ENCODE data around the gene SLC9A8.

DNA sequence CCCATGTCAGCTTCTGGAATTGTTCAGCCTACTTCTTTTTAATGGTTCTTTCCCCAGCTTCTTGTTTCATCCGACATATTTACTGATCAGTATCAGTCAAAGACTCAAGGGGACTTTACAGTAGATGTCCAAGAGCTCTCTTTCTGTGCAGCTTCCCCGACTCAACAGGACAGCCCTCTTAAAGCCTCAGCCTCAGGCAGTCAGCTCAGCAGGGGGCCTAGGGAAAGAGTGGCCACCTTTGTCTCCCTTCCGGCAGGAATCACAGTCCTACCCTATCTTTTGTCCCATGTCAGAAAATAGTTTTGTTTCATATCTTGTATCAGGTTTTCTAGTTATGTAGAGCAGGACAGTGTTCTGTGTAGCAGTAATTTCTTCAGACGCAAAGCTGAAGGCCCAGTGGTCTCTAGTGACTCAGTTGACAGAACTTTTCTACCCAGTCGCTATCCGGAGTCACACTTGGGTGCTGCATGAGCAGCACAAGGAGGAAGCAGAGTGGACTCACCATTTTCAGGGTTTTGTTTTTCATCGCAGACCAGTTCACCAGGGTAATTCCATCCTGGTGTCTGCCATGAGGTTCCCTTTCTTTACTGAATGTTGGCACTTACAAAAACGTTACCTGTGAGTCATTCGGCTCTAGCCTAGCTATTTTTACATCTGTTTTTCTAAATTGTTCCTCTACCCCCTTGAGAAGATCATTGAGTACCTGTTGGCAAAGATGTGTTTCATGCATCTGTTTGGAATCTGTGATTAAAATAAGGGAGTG is 55.0 kb downstream of the SLC9A8 start:
- TF ChIP-seq, protein P1, sequence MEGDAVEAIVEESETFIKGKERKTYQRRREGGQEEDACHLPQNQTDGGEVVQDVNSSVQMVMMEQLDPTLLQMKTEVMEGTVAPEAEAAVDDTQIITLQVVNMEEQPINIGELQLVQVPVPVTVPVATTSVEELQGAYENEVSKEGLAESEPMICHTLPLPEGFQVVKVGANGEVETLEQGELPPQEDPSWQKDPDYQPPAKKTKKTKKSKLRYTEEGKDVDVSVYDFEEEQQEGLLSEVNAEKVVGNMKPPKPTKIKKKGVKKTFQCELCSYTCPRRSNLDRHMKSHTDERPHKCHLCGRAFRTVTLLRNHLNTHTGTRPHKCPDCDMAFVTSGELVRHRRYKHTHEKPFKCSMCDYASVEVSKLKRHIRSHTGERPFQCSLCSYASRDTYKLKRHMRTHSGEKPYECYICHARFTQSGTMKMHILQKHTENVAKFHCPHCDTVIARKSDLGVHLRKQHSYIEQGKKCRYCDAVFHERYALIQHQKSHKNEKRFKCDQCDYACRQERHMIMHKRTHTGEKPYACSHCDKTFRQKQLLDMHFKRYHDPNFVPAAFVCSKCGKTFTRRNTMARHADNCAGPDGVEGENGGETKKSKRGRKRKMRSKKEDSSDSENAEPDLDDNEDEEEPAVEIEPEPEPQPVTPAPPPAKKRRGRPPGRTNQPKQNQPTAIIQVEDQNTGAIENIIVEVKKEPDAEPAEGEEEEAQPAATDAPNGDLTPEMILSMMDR (IDR thresholded peaks at IDR 0.05 in 4 of 5, conservative IDR thresholded peaks at IDR 0.05 in 1 of 5), result no peak
- no peak for TF ChIP-seq POLR2A (IDR thresholded peaks at IDR 0.05)

Measured in gastrocnemius medialis (tissue), 4 donors.